ENCODE measurements around the gene BDH2.

- no peak for TF ChIP-seq CTCF (conservative IDR thresholded peaks at IDR 0.05; ENCODE audit: low read length)
- TF ChIP-seq EZH2phosphoT487 (IDR thresholded peaks at IDR 0.05; ENCODE audit: borderline replicate concordance, low read depth, low read length), result no peak
These were observed 1.1 kb upstream of the BDH2 start for GRCh38 chr4:103100691-103101090.
